Heart left ventricle (tissue), 13 donors: Measurements from ENCODE around the gene METRN.
A peak's percentile ranks its signal among the peaks of the same experiment; 100 is the strongest.

Source experiments
- CTCF ChIP-seq, 12 donors: fragments of 200-600 bp; sonication (generic) in 4 of 12; IDR thresholded peaks; one replicate each; pipeline versions ENCODE4 v1.5.0 to v1.8.0; 2018 to 2022; ENCODE audit warnings: antibody characterized with exemption in 12 of 12, mild to moderate bottlenecking in 5 of 12
- POLR2A ChIP-seq, 2 donors: fragments of 450-650 bp; IDR thresholded peaks; one replicate each; pipeline ENCODE4 v1.6.1; 2017; ENCODE audit warnings: antibody characterized with exemption in 2 of 2, mild to moderate bottlenecking in 2 of 2, moderate library complexity in 2 of 2
- donor health status: ischemic (EF 13 %, LVEDD 7.1; RV severe dilation, severe dysfunction).
- donor health status: DM: no; HTN: yes; CAD: no.
- donor health status: DM: no; HTN: no; CAD: no.
- donor health status: ischemic (EF 25% LVEDD 6.9; RV normal size, moderate dysfunction).
- donor health status: ischemic (EF 25% LVEDD 5.7; RV mildly dilated, moderate dysfunction).
- donor health status: ischemic (EF 35%, LVEDD 5.7; RV mildly dilated, moderate dysfunction).
- donor health status: nonischemic (EF 11% LVEDD 7.7; RV severe dilation, severe dysfunction).
- donor health status: DM: yes; HTN: yes; CAD: no.
- donor health status: PGD.
- donor health status: ischemic (EF 29% LVEDD 5.4; RV normal size, mild dysfunction).
- donor health status: nonischemic (EF 23%, LVEDD 6.1; RV moderate dilation, normal function).

- peak in 3 of 12 donors; percentile 6 to 18 (median 12) for TF ChIP-seq CTCF (IDR thresholded peaks at IDR 0.05)
- TF ChIP-seq POLR2A (IDR thresholded peaks at IDR 0.05), result no peak
Measured at GRCh38 chr16:719815-720446, 5.0 kb downstream of the METRN start.
